K562 (cell line): ENCODE data around the gene CRLF1. TPM values are rescaled to one million over a fixed set of nuclear protein-coding genes. Genes with fewer than 3 reads are reported as not detected.

Source experiments
- KLF13 ChIP-seq: fragments of 450-650 bp; IDR thresholded peaks from 2 replicates; pipeline ENCODE4 v1.6.1; 2016; ENCODE audit warnings: missing genetic modification characterization, low read depth, mild to moderate bottlenecking, missing compliant biosample characterization, moderate library complexity, borderline replicate concordance
- PHF20 ChIP-seq: fragments of 450-650 bp; IDR thresholded peaks from 2 replicates; pipeline ENCODE4 v1.6.1; 2018; ENCODE audit not compliant: partially characterized antibody
- PTRF ChIP-seq: fragments of 450-650 bp; IDR thresholded peaks from 2 replicates; pipeline ENCODE4 v1.6.1; 2016; ENCODE audit warnings: mild to moderate bottlenecking, missing genetic modification characterization, missing compliant biosample characterization
- RAD21 ChIP-seq, 2 experiments: fragments of 250-450 bp in 1 of 2; fragments of 450-650 bp in 1 of 2; sonication (Bioruptor Pico) in 1 of 2; formaldehyde crosslinking in 1 of 2; IDR thresholded peaks in 1 of 2; conservative IDR thresholded peaks in 1 of 2; 2 replicates each; pipeline versions ENCODE4 v1.4.0 to v1.8.0; 2020 to 2022; ENCODE audit warnings: mild to moderate bottlenecking in 2 of 2, moderate library complexity in 1 of 2
- ZNF318 ChIP-seq, 2 experiments: fragments of 450-650 bp; IDR thresholded peaks; 2 replicates each; pipeline ENCODE4 v1.6.1; 2016; ENCODE audit warnings: mild to moderate bottlenecking in 2 of 2, borderline replicate concordance in 1 of 2, low read depth in 1 of 2, moderate library complexity in 1 of 2
- ZNF655 ChIP-seq: fragments of 250-450 bp; sonication (Bioruptor Pico); IDR thresholded peaks from 2 replicates; pipeline ENCODE4 v1.5.0; 2021
- polyA plus RNA-seq, 8 experiments: library from polyadenylated mRNA; depleted of rRNA in 4 of 8; stranded (reverse) in 5 of 8; unstranded in 3 of 8; fragments of >200 nt; fragmentation: Nextera tagmentation in 2 of 8; fragmentation: Illumina TruSeq in 1 of 8; extraction: Ambion mirVana in 2 of 8; extraction: Trizol in 1 of 8; gene quantifications; 2 replicates each; pipeline versions ENCODE4 v1.2.1 to v1.2.3, GENCODE V29; 2011 to 2014; ENCODE audit warnings: inconsistent platforms in 1 of 8, missing spikeins in 1 of 8
- total RNA-seq, 7 experiments: library from RNA; depleted of rRNA in 6 of 7; stranded (reverse); fragments of >200 nt in 6 of 7; fragmentation: Illumina TruSeq in 2 of 7; extraction: Trizol in 2 of 7; gene quantifications; 2 replicates each; pipeline versions ENCODE4 v1.2.1 to v1.2.3, GENCODE V29; 2011 to 2021; ENCODE audit warnings: low replicate concordance in 1 of 7

The CRLF1 gene
- total and polyA plus RNA-seq, 9 of the 15 experiments (the other 6 are each of a cell fraction or from before 2014, with no cell fraction given), result 0.85 to 3.6 (median 1.7) TPM

- TF ChIP-seq ZNF318 (IDR thresholded peaks at IDR 0.05; ENCODE audit: borderline replicate concordance in 1 of 2, low read depth in 1 of 2) (no peak), PTRF (no peak), ZNF655 (CRISPR knock-in tag) (no peak), RAD21 (CRISPR knock-in tag; conservative IDR thresholded peaks at IDR 0.05 in 1 of 2, IDR thresholded peaks at IDR 0.05 in 1 of 2) (no peak), PHF20 (no peak), KLF13 (tag) (no peak)
Observed at GRCh38 chr19:18634612-18635297, 28.2 kb upstream of the CRLF1 start (continued).
